Ecto neural progenitor cell (in vitro differentiated cells): ENCODE measurements around the gene PTCHD1.

ENCODE experiments used
- DNase-seq: peaks from one replicate; pipeline ENCODE4 v3.0.0-alpha.2; 2018; ENCODE audit warnings: low spot score

The PTCHD1 gene

DNA sequence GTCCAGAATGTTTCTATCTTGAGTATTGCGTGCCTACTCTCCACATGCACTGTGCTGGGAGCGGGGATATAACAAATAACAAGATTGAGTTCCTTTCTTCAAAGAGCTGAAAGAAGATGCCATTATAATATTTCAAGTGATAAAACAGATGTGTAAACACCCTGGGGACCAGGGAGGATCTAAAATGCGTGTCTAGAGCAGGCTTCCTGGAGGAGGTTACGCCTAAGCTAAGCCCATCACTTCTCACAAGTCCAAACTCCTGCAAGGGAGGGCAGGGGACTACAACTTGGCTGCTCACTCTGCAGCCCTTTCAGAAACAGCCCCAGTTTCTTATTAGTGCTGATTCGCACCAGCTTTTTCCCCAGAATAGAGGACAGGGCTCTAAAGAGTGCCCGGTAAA lies 21.5 kb downstream of the PTCHD1 start:
- no peak for DNase-seq

DNA sequence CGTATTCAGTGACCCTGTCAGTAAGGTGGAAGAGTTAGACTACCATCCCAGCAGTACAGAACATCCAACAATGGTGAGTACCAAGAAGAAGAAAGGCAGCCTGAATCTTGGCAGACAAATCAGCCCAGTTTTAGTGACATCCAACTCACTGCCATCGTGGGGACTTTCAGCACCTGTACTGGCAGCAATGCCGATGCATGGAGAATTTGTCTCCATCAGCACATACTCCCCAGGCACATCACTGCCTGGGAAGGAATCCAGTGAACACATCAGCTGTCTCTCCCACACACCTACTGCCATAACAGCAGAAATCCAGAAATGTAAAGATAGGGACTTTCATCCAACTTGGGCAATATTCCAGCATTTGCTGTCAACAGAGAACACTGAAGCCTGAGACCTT lies 29.8 kb downstream of the PTCHD1 start:
- no peak for DNase-seq

DNA sequence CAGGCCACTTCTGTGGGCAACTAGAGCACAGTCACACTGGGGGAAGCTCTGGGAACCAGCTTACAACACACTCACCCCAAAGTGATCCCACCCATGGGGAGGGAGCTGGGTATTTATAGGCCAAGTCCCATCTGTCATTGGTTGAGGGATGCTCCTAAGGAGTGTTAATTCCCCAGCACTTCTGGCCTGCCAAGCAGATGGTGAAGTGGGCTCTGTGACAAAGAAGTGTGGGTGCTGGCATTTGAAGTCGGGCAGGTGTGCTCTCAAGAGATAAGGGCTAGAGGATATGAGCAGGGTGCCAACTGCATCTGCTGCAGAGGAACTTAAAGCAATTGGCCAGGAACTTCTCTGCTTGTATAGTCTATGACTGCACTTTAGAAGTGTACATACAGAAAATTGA lies 30.9 kb downstream of the PTCHD1 start:
- DNase-seq, result no peak

GRCh38 chrX:23366914-23367313 lies 32.3 kb downstream of the PTCHD1 start:
- no peak for DNase-seq

DNA sequence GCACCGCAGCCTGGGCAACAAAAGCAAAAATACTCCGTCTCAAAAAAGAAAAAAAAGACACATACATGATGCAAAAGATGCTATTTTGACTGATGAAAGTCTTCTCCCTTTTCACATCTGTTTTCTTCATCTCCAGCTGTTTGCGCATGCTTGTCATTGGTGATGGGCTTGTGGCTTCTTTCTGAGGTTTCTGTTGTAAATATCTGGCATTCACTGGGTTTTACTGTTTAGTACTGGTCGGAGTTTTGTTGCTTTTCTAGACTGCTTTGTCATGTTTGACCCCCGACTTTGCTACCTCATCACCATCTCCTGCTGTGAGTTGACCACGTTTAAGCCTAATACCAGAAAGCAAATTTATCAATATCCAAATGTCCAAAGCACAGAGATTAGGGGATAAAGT lies 34.4 kb downstream of the PTCHD1 start:
- no peak for DNase-seq

- no peak for DNase-seq
Measured at GRCh38 chrX:23372220-23372902, 37.7 kb downstream of the PTCHD1 start.

DNA sequence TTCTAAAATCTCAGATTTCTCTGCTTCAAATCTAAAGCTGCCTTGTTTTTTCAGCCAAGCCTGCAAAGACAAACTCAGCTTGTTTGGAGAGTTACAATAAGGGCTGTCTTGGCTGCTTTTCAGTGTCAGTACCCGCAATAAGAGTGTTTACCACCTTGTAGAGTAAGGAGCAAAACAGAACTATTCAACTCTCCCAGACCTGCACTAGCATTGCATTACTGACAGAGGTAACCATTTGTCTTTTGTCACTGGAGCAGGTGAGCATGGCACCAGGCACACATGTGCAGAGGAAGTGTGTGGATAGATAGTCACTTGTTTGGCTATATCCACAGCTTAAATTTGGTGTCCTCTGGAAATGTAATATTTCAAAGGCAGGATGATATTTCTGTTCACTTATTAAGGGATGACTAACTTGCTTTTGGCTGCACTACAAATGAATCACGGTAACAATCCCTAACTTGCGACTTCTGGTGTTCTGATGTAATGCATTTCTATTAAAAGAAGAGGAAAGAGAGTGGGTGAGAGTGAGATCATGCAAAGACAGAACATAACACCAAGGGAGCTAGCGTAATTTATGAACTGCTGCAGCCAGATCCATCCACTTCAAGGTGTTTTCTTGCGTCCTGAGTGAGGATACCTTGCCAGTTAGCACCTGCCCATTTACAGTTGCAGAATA lies 38.6 kb downstream of the PTCHD1 start:
- DNase-seq, result no peak

GRCh38 chrX:23374291-23374690 lies 39.6 kb downstream of the PTCHD1 start:
- no peak for DNase-seq

DNA sequence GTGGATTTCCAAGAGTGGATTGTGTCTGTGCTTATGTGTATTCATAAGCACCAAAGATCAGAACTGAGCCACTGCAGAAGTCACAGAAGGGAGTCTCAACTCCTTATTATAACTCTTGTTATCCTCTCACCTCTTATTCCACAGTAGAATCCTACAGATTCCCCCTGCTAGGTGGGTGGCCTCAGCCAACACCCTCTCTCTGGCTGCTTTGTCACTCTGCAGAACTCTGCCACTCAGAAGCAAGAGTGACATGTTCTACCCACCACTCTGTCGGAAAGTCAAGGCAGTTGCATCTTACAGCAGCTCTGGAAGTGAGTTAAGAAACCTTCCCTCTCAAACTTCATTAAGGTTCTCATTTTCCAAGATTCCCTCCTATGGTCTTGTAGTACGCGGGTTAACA lies 41.9 kb downstream of the PTCHD1 start:
- DNase-seq, result no peak

DNA sequence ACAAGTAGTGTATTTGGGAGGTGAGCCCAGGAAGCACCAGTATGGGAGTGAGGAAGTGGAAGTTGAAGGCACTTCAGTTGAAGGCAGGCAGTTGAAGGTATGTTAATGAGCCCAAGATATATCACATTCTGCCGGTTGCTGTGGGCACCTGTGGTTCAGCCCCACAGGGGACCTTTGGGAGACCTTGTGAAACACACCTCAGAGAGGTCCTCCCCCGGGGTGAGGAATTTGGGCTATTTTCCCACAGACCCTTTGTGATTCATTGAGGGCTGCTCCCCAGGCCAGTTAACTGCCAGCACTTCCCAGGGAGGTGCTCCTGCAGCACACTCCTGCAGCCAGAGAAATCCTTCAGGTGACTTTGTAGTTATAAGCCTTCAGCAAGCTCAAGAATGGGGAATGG lies 45.9 kb downstream of the PTCHD1 start:
- no peak for DNase-seq

- DNase-seq, result no peak
Measured at GRCh38 chrX:23381099-23382087, 46.7 kb downstream of the PTCHD1 start.

DNA sequence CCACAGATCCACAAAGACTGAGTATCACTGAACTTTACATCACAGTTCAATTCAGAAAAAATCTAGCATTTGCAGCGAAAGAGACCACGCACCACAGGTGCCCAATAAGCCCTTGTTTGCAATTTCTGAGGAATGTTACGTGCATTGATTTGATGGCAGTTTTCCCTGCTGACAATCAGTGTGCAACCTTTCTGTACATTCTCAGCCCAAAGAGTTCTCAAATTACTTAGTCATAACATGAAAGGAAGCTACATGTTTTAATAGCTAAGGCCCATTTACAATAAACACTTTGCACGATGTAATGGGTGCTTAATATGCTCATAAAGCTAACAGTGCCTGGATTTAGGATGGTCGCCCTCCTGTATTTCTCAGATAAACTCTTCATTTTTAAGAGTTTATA lies 47.9 kb downstream of the PTCHD1 start:
- DNase-seq, result no peak

DNA sequence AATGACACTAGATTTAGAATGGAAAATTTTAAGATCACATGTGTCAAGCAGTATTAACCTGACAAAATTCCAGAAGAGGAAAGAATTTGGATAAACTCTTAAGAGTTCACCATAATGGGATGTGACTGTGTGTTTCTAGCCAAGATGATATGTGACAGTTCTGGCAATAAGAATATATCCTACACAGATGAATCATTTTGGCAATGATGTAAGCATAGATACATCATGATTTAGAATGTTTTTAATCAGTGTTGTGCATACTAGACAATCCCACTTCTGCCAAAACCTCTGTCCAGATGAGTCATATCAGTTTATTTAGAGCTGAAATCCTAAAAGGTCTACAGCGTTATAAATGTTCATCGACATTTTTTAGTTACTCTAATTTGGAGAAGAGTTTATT lies 48.8 kb downstream of the PTCHD1 start:
- DNase-seq, result no peak

DNA sequence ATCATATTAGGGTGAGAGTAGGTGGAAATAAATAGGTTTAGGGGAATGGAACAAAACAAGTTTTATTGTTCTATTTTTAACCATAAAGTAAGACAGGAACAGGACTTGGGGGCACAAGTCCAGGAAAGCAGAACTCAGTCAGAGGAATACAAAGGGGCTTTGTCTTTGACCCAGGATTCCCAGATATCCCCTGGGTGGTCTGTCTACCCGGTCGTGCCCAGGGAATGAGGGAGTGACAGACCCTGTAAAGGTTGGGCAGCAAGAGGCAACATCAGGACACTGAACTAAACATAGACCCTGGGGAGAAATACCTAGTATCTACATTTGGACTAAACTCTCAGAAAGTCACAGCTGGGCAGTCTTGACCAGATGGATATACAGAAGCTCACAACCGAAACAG lies 50.6 kb downstream of the PTCHD1 start:
- DNase-seq, result no peak

DNA sequence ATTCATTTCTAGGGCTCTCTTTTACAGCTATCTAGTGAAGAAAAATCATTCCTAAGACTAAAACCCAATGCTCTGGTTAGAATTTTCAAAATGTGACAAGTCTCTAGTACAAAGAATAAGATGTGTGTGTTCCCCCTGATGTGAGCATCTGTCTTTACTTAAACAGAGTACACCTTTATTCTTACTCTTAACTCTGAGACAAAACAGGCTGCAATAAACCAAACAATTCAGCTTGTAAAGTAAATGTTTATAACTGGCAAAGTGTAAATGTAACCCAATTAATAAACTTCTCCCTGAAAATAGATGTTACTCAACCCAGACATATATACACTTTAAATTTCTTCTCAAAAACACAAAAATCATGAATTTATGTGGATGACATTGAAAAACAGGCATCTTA lies 51.6 kb downstream of the PTCHD1 start:
- DNase-seq, result no peak

GRCh38 chrX:23386726-23387125 lies 52.1 kb downstream of the PTCHD1 start:
- DNase-seq, result no peak

- DNase-seq, result no peak
Measured at GRCh38 chrX:23387550-23388184, 53.0 kb downstream of the PTCHD1 start.

GRCh38 chrX:23389196-23389792 lies 54.6 kb downstream of the PTCHD1 start:
- DNase-seq, result no peak

- DNase-seq, result no peak
Measured at GRCh38 chrX:23390979-23391378, 56.3 kb downstream of the PTCHD1 start.

GRCh38 chrX:23392195-23392594 lies 57.5 kb downstream of the PTCHD1 start:
- no peak for DNase-seq

DNA sequence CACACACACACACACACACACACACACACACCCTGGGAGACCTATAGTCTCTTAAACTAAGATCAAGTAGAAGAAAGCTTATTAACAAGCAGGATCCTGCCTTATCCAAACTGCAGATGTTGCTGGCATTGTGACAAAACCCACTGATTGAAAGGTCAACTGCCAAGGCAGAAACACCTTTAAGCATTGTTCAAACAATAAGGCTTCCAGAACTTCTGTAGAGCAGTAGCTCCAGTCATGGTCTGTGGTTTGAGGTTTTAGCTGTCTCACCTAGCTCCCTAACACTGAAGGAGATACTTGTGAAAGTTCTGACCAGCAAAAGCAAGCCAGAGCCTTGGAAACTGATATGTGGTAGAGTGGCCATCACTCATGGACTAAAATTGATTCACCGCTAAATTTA lies 59.8 kb downstream of the PTCHD1 start:
- no peak for DNase-seq

- no peak for DNase-seq
Measured at GRCh38 chrX:23396263-23396662, 61.6 kb downstream of the PTCHD1 start.
